ENCODE results near the gene NAA25.
"Not testable (repeated sequence)": the region's sequence is repeated elsewhere in the genome, so short reads cannot be mapped to it uniquely, and the experiment has no call there.

The NAA25 gene

DNA sequence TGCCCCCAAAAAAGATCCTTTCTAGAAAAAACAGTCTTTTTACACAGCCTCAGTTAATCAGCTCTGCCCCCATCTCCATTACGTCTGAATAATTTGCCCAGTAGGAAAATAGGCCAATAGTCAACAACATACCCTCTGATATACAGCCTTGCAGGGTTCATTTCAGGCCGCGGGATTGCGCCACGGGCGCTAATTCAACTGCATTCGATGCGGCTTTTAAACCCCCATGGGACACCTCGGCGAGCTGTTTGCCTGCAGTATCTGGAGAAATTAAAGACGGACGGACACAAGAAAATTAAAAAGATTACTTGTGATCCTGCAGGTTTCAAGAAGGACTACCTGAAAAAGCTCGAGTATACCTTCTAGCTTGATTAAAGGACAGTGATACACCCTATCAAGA, 59.2 kb downstream of the NAA25 start:
- no peak for DNase-seq

DNA sequence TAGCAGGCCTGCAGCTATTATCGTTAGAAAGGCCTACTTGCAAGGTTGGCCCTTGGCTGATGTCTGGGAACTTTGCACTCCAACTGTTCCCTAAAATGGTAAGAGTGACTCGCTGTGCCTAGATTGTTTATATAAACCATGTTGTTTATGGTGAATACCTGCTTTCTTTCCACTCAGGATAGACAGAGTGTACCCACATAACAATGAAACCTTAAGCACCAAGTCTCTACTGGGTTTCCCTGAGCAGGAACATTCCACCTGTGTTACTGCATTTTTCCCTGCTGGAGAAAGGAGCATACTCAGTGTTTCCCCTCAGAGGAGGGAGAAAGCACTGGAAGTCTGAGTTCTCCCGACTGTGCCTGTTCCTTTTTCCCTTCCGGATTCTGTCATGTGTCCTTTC, 62.6 kb downstream of the NAA25 start:
- no peak for DNase-seq

DNA sequence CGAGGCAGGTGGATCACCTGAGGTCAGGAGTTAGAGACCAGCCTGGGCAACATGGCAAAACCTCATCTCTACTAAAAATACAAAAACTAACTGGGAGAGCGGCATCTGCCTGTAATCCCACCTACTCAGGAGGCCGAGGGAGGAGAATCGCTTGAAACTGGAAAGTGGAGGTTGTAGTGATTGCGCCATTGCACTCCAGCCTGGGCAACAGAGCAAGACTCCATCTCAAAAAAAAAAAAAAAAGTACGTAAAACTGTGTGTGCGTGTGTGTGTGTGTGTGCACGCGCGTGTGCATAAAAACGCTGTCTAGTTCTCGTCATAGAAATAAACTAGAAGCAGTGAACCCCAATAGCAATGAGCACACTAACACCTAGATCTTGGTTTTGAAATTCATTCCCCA, 72.0 kb downstream of the NAA25 start:
- not testable (repeated sequence) for DNase-seq

DNA sequence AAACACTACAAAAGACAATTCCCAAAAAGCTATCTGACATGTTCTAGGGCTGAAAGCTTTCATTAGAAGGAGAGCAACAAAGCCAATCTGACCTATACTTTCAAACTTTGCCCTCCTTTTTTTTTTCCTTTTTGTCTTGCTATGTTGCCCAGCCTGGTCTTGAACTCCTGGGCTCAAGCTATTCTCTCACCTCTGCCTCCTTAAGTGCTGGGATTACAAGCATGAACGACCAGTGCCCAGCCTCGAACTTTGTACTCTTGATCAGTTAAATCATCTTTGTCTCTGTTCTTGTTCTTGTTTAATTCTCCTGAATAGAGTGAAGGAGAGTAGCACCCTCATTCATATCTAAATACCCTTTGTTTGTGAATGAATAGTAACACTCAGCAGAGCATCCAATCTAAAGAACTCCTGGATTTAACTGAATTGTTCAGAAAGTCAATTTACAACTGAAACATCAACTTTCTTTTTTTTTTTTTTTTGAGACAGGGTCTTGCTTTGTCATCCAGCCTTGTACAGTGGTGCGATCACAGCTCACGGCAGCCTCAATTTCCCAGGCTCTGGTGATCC, 73.3 kb downstream of the NAA25 start:
- DNase-seq = no peak

DNA sequence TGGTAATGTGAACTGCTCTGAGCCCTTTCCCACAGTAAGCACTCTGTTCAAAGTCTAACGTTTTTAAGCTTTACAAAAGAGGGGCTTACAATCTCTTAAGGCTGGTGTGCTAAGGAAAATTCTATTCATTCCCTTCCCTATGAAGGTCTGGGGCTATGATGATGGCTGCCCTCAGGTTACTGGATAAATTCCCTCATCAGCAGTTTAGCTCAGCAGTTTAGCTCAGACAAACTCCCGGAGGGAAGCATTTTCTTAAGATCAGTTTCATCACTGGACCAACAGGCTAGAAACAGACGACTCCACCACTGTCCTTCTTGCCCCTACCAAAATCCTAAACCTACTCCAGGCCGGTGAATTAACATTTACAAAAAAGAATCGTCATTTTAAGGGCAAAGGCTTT, 76.3 kb downstream of the NAA25 start:
- DNase-seq = no peak

DNA sequence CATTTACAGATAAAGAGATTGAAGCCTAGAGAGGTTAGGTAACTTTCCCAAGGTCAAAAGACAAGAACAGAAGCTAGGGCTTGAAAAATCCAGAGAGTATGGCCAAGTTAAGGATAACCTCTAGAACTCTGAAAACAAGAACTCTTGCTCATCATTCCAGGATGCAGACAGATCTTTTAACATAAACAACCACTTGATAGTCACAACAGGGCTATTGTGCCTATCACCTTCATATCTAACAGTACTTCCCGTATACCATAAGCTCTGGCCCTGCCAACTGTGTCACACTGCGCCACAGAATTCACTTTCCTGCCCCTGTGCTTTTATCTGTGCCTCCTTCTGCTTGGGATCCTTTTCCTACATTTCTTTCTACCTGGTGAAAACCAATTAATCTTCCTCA, 77.1 kb downstream of the NAA25 start:
- DNase-seq = no peak

DNA sequence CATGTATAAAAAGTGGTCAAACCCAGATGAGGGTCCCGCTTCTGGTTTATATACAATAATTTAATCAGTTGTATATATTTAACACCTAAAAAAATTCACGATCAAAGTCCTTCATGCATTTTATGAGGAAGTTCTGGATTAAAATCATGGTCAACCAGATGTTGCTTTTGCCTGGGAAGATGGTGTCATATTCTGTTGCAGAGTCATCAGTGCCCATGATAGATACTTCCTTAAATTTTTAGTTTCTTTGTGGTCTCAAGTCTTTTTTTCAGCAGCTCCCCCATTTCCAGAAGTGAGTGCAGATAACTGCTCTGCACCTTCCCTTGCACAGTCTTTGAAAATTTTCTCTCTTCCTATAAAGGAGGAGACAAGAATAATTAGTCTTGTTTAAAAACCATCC, 79.3 kb downstream of the NAA25 start:
- no peak for DNase-seq

DNA sequence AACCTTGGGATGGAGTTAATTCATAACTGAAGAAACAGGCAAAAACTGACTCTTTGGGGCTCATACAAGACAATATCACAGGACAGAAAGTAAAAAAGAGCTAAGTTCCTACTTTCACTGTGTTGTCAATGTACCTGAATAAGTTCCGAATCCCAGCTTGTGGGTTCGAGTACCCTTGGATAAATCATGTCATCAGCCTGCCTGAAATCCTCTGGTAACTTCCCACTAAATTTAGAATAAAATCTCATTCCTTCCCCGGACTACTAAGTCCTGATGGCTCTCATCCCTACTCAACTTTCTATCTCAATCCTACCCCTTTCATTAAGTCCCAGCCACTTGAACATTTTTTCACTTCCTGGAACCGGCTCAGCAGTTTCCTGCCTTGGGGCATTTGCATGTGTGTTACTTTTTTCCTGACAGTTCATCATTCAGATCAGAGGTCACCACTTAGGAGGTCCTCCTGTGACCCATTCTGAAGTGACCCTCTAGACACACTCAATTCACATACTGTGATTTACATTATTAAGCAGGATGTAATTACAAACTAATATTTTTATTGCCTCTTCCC, 82.7 kb downstream of the NAA25 start:
- no peak for DNase-seq

DNA sequence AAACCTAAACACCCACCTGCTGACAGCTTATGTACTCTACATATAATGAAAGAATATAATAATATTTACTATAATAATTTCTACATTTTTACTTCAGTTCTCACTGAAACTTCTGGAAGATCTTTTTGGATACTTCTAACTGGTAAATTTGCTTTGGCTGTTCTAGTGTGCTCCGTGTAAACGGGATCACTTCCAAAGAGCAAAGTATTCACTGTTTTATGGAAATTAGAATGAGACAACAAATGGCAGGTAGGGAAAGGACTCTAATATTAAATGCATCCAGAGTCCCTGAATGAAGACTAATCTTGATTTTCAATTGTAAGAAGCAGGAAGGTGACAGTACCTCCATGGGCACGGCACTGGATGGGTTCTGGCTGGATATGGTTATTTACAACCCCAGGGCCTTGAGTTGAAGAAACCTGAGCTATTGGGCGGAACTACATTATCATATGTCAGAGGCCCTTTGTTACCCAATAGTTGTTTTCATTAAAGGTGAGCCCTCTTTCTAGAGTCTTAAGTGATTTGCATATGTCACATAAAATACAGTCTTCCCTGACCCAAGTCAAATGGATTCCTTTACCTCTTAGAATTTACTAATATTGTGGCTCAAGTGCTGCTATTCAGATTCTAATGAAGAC, 84.7 kb downstream of the NAA25 start:
- DNase-seq = no peak

DNA sequence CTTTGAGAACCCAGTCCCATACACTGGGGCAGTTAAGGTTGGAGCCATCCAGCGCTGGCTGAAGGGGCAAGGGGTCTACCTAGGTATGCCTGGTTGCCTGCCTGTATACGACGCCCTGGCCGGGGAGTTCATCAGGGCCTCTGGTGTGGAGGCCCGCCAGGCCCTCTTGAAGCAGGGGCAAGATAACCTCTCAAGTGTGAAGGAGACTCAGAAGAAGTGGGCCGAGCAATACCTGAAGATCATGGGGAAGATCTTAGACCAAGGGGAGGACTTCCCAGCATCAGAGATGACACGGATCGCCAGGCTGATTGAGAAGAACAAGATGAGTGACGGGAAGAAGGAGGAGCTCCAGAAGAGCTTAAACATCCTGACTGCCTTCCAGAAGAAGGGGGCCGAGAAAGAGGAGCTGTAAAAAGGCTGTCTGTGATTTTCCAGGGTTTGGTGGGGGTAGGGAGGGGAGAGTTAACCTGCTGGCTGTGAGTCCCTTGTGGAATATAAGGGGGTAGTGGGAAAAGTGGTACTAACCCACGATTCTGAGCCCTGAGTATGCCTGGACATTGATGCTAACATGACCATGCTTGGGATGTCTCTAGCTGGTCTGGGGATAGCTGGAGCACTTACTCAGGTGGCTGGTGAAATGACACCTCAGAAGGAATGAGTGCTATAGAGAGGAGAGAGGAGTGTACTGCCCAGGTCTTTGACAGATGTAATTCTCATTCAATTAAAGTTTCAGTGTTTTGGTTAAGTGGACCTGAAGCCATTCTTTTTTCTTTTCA, 86.2 kb downstream of the NAA25 start:
- DNase-seq = no peak

DNA sequence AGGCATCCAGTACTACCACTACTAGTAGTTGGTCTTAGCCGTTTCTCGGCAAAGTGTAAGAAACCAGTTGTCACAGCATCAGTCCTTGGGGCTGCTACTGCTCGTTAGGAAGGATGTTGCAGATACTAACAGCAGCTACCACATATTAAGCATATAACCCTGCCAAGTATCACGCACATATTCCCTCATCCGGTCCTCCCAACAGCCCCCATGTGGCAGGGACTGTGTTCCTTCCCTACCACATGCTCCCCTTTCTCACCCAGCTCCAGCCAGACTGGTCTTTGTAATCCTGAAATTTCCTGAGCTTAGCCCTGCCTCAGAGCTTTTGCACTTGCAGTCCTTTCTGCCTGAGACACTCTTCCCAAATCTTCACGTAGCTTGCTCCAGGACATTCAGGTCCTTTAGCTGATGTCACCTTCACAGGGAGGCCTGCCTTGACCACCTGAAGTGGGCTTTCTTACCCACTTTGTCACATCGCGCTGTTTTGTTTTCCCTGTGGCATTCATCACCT, 87.6 kb downstream of the NAA25 start:
- DNase-seq = no peak

DNA sequence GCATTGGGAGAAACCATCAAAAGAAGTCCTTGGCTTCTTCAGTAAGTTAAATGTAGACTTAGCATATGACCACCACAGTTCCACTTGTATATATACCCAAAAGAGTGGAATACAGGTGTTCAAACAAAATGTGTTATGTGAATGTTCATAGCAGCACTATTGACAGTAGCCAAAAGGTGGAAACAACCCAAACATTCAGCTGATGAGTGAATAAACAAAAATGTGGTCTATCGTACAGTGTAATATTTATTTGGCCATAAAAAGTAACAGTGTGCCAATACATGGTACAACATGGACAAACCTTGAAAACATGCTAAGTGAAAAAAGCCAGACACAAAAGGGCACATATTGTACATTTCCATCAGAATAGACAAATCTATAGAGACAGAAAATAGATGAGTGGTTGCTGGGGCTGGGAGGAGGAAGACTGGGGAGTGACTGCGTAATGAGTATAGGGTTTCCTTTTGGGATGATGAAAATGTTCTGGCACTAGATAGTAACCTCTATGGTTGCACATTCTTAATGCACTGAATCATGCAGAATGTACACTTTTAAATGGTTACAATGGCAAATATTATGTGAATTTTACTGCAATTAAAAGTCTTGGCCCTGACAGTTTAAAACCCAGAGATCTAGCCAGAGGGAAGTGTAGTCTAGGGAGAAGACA, 89.9 kb downstream of the NAA25 start:
- DNase-seq = no peak

DNA sequence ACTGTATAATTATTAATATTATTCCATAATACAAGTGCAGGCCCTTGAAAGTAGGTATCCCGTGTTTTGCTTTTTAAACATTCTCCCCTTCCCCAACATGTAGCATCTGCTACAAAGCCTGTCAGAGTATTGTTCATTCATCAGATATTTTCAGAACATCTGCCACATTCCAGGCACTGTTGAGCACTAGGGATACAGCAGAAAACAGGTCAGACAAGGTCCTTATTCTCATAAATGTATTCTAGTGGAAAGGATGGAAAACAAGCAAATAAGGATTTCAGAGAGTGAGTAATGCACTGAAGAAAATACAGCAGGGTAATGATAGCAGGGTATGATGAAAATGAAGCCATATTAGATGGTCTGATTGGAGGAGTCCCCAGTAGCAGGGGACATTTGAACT, 91.5 kb downstream of the NAA25 start:
- DNase-seq = no peak

DNA sequence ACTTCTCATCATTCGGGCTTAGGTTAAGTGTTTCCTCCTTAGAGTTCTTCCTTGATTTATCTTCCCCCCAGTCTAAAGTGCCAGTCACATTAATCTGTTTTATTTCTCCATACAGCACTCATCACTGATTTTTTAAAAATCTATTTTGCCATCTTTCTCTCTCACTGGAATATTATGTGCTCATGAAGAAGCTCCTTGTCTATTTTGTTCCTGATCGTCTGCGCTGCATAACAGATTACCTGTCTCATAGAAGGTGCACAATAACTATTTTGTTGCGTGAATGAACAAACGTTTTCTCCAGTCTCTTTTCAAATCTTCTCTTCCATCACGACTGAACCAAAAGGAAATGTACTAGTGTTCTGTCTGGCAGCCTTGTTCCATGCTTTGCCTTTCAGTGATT, 92.6 kb downstream of the NAA25 start:
- DNase-seq = no peak

DNA sequence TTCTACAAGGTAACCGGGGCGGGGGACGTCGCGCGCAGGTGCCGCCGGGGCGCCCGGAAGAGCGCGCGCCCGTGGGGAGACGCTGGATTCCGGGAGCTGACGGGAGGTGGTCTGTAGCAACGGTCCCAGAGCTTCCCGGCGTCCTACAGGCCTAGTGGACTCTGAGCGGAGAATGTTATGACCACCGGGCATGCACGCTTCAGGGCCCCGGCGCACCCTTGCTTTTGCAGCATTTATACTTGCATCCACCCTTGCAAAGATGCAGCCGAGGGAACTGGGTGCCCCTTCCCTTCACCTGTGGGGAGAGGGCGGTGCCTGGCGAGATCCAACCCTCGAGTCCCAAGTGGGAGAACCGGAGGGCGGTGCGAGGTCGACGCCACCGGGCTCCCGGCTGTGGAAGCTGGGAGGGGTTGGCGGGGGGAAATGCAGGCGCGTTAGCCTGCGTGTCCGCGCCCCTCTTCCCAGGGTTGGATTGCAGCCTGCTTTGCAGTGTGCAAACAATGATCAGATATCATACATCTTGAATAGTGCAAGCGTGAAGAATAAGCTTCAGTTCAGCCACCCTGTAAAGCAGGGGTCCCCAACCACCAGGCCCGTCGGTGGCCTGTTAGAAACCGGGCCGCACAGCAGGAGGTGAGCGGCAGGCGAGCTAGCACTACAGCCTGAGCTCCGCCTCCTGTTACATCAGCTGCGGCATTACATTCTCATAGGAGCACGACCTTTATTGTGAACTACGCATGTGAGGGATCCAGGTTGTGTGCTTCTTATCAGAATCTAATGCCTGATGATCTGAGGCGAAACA, 94.8 kb downstream of the NAA25 start:
- peak; percentile 76 to 80 for DNase-seq

DNA sequence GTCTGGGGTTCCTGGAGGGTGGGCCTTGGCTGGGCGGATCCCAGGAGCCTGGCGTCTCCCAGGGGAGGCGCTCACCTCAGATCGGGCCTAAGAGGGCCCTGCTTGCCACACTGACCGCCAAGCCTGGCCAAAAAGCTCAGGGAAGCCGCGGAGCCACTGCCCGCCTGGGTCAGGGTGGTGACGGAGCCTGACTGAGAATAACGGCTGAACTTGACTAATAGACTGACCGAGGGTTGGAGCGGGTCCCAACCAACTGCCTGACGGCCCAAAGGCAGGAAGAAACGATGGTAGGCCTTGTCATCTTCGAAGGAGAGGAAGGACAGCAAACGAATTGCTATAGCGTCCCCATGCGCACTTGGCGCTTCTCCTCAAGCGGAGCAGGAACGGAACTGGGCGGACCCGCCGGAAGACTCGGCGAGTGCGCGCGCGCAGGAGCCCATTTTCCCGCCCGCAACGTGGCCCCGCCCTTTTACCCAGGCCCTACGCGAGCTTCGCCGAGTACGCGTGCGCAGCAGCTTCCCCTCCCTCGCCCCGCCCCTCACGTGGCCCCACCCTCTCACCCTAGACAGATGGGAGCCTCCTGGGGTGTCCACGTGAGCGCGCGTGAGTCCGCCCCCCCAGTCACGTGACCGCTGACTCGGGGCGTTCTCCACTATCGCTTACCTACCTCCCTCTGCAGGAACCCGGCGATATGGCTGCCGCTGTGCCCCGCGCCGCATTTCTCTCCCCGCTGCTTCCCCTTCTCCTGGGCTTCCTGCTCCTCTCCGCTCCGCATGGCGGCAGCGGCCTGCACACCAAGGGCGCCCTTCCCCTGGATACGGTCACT, 95.6 kb downstream of the NAA25 start, which contains the start of the genes ERP29 and TMEM116:
ERP29 (plus strand) TSS at position 652 of the 826 bp plus-strand sequence; CDS start at position 692, 40 bp downstream.
TMEM116 (minus strand) TSS at position 391 of the 826 bp plus-strand sequence. CDS start 7,895 bp downstream, outside the sequence.
- peak; percentile 100 for DNase-seq

DNA sequence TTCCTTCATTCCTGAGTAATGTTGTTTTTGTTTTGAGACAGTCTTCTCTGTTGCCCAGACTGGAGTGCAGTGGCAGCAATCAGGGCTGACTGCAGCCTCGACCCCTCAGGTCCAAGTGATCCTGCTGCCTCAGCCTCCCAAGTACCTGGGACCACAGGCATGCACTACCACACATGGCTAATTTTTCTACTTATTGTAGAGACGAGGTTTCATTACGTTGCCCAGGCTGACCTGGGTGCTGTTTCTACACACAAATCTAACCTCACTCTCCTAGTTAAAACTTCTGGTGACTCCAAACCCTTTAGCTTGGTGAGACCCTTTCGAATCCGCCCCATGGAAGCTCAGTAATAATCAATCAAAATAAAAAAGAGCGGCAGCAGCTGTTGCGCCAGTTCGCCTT, 96.9 kb downstream of the NAA25 start:
- no peak for DNase-seq

DNA sequence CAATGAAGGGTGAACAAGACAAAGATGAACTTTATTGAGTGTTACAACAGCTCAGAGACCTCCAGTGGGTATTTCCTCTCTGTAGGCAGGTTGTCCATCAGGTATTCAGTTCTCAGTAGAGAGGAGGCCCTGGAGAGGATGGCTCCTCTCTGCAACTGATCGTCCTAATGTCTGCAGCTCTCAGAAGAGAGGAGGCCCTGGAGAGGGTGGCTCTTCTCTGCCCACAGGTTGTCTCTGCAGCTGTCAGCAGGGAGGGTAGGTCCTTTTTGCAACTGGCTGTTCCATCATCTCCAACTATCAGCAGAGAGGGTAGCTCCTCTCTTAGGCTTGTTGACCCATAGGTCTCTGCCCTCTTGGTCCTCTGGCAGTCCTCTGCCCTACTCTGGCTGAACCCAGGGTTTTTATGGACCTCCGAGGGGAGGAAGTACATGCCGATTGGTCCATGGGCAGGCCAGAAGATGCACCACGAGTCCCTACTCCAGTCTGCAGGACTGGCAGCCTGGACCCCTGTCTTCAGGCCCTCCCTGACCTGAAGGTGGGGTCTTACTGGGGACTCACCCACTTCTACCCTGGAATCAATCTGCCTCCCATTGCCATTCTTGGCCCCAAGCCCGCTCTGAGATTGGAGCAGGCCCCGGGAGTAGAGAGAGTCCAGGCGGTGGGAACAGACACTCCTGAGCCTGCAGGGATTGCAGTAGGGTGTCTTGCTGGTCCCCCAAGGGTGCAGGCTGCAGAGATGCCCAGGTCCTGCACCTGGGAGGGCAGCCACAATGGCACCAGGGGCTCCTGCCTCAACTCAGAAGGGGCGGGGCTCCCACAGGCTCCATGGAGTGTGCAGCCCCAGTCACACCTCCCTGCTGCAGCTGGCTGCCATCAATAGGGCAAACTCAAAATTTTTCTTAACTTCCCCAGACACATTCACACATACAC, 97.9 kb downstream of the NAA25 start:
- no peak for DNase-seq

DNA sequence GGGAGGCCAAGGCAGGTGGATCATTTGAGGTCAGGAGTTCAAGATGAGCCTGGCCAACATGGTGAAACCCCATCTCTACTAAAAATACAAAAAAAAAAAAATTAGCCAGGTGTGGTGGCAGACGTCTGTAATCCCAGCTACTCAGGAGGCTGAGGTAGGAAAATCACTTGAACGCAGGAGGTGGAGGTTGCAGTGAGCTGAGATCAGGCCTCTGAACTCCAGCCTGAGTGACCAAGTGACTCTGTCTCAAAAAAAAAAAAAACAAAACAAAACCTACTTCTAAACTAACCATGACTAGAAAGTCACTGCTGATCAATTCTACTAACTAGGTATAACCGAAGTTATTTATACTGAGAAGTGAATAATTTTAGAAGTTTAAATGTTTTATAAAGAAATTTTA, 99.0 kb downstream of the NAA25 start:
- DNase-seq = not testable (repeated sequence)

DNA sequence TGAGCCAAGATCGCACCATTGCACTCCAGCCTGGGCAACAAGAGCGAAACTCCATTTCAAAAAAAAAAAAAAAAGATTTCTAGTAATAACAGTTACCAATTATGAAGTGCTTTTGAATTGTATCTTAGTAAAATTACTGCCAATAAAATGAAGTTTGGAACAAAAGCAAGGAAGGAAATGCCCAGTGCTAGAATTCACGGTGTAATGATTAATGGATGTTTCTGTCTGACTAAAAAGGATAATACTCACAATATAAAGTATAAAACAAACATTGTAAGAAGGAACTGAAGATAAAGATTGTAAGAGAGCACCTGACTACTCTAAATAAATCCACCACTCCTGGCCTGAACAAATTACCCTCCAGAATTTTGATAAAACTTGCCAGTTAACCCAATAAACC, 99.7 kb downstream of the NAA25 start:
- no peak for DNase-seq

All from activated T-cell treated with anti-CD3 and anti-CD28 coated beads, Interleukin-2, amount 50 U/mL, for 48 hours (primary cell).